Peyer's patch (tissue), 4 donors: ENCODE measurements around the gene OSR1.
"Not testable (repeated sequence)": the region's sequence is repeated elsewhere in the genome, so short reads cannot be mapped to it uniquely, and the experiment has no call there.

Experiments
- POLR2A ChIP-seq, 2 donors: fragments of 450-650 bp; IDR thresholded peaks; one replicate each; pipeline ENCODE4 v1.5.1; 2017; ENCODE audit warnings: antibody characterized with exemption in 2 of 2, mild to moderate bottlenecking in 2 of 2, moderate library complexity in 2 of 2
- TF ChIP-seq, protein P1 (sequence below), 6 experiments: fragments of 450-650 bp in 4 of 6; fragments of 200-600 bp in 2 of 6; sonication (generic) in 1 of 6; IDR thresholded peaks; one replicate each; pipeline ENCODE4 v1.5.1; 2017 to 2019; ENCODE audit warnings: antibody characterized with exemption in 6 of 6, mild to moderate bottlenecking in 3 of 6, moderate library complexity in 1 of 6

DNA sequence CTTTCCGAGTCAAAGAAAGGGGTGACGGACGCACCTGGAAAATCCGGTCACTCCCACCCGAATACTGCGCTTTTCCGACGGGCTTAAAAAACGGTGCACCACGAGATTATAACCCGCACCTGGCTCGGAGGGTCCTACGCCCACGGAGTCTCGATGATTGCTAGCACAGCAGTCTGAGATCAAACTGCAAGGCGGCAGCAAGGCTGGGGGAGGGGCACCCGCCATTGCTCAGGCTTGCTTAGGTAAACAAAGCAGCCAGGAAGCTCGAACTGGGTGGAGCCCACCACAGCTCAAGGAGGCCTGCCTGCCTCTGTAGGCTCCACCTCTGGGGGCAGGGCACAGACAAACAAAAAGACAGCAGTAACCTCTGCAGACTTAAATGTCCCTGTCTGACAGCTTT lies 52.4 kb downstream of the OSR1 start:
- TF ChIP-seq, protein P1, sequence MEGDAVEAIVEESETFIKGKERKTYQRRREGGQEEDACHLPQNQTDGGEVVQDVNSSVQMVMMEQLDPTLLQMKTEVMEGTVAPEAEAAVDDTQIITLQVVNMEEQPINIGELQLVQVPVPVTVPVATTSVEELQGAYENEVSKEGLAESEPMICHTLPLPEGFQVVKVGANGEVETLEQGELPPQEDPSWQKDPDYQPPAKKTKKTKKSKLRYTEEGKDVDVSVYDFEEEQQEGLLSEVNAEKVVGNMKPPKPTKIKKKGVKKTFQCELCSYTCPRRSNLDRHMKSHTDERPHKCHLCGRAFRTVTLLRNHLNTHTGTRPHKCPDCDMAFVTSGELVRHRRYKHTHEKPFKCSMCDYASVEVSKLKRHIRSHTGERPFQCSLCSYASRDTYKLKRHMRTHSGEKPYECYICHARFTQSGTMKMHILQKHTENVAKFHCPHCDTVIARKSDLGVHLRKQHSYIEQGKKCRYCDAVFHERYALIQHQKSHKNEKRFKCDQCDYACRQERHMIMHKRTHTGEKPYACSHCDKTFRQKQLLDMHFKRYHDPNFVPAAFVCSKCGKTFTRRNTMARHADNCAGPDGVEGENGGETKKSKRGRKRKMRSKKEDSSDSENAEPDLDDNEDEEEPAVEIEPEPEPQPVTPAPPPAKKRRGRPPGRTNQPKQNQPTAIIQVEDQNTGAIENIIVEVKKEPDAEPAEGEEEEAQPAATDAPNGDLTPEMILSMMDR (IDR thresholded peaks at IDR 0.05), result not testable (repeated sequence)
- TF ChIP-seq POLR2A (IDR thresholded peaks at IDR 0.05), result not testable (repeated sequence)
